Stimulated activated CD8-positive, alpha-beta memory T cell treated with anti-CD3 and anti-CD28 coated beads, Interleukin-4, amount 100 ng/mL, for 48 hours (primary cell): ENCODE results near the gene CENPX.

Source experiments
- DNase-seq: peaks from one replicate; pipeline ENCODE4 v3.0.0-alpha.2; 2020

Gene CENPX

GRCh38 chr17:82009413-82009812 lies 13.3 kb downstream of the CENPX start:
- DNase-seq = no peak

- no peak for DNase-seq
These were observed 13.7 kb downstream of the CENPX start for GRCh38 chr17:82008941-82009405.

GRCh38 chr17:82008258-82008940 lies 14.3 kb downstream of the CENPX start:
- DNase-seq = no peak

- no peak for DNase-seq
These were observed 15.0 kb downstream of the CENPX start for GRCh38 chr17:82007495-82008257.

GRCh38 chr17:82007228-82007494 lies 15.5 kb downstream of the CENPX start:
- no peak for DNase-seq

- no peak for DNase-seq
These were observed 16.0 kb downstream of the CENPX start for GRCh38 chr17:82006468-82007227.

GRCh38 chr17:82005701-82006348 lies 16.9 kb downstream of the CENPX start:
- no peak for DNase-seq

GRCh38 chr17:82004517-82005455 lies 17.9 kb downstream of the CENPX start:
- no peak for DNase-seq

- DNase-seq = peak; percentile 42
These were observed 19.0 kb downstream of the CENPX start for GRCh38 chr17:82003411-82004381.

- no peak for DNase-seq
These were observed 21.1 kb downstream of the CENPX start for GRCh38 chr17:82001571-82002056.

GRCh38 chr17:82000803-82001570 lies 21.7 kb downstream of the CENPX start:
- DNase-seq = no peak

- DNase-seq = no peak
These were observed 22.5 kb downstream of the CENPX start for GRCh38 chr17:81999976-82000802.

- no peak for DNase-seq
These were observed 23.1 kb downstream of the CENPX start for GRCh38 chr17:81999587-81999975.

- DNase-seq = no peak
These were observed 23.8 kb downstream of the CENPX start for GRCh38 chr17:81998691-81999438.

GRCh38 chr17:81998212-81998611 lies 24.5 kb downstream of the CENPX start:
- no peak for DNase-seq

- DNase-seq = no peak
These were observed 25.8 kb downstream of the CENPX start for GRCh38 chr17:81996757-81997441.

- no peak for DNase-seq
These were observed 26.4 kb downstream of the CENPX start for GRCh38 chr17:81996232-81996756.
